Upper lobe of left lung (tissue), 4 donors: ENCODE measurements around the gene PAM.

ENCODE experiments used
- CTCF ChIP-seq, 6 experiments: fragments of 450-650 bp in 4 of 6; fragments of 200-600 bp in 2 of 6; sonication (generic) in 2 of 6; IDR thresholded peaks; one replicate each; pipeline ENCODE4 v1.5.1; 2016 to 2019; ENCODE audit warnings: antibody characterized with exemption in 6 of 6
- EP300 ChIP-seq, 4 donors: sonication (generic); formaldehyde crosslinking; IDR thresholded peaks; one replicate each; pipeline ENCODE4 v1.5.1; 2017; ENCODE audit warnings: antibody characterized with exemption in 4 of 4, control low read depth in 2 of 4
- POLR2A ChIP-seq, 4 donors: fragments of 450-650 bp; IDR thresholded peaks; one replicate each; pipeline ENCODE4 v1.5.1; 2016 to 2017; ENCODE audit warnings: antibody characterized with exemption in 4 of 4, mild to moderate bottlenecking in 2 of 4
- POLR2AphosphoS5 ChIP-seq, 2 donors: sonication (generic); formaldehyde crosslinking; IDR thresholded peaks; one replicate each; pipeline ENCODE4 v1.5.1; 2017; ENCODE audit warnings: antibody characterized with exemption in 2 of 2

GRCh38 chr5:103019804-103020203, 264.7 kb downstream of the PAM start:
- TF ChIP-seq CTCF (IDR thresholded peaks at IDR 0.05) (no peak), POLR2AphosphoS5 (IDR thresholded peaks at IDR 0.05) (no peak), POLR2A (IDR thresholded peaks at IDR 0.05) (no peak), EP300 (IDR thresholded peaks at IDR 0.05) (no peak)
